Transverse colon (tissue), 4 donors: ENCODE measurements around the gene SELENOO.

Experiments
- CTCF ChIP-seq, 5 experiments: fragments of 200-600 bp in 3 of 5; fragments of 450-650 bp in 2 of 5; sonication (generic) in 3 of 5; IDR thresholded peaks; 1 replicate in 2 of 5; 2 replicates in 3 of 5; pipeline ENCODE4 v1.5.1; 2016 to 2017; ENCODE audit warnings: antibody characterized with exemption in 5 of 5, inconsistent platforms in 3 of 5, mild to moderate bottlenecking in 2 of 5, moderate library complexity in 1 of 5
- POLR2A ChIP-seq: fragments of 450-650 bp; IDR thresholded peaks from one replicate; pipeline ENCODE4 v1.6.1; 2016; ENCODE audit warnings: antibody characterized with exemption, mild to moderate bottlenecking, moderate library complexity
- POLR2AphosphoS5 ChIP-seq, 3 donors: sonication (generic); formaldehyde crosslinking; IDR thresholded peaks; one replicate each; pipeline ENCODE4 v1.6.1; 2016; ENCODE audit warnings: antibody characterized with exemption in 3 of 3

GRCh38 chr22:50169774-50170341 is 31.0 kb upstream of the SELENOO start:
- TF ChIP-seq CTCF (IDR thresholded peaks at IDR 0.05), result no peak
- no peak for TF ChIP-seq POLR2A
- TF ChIP-seq POLR2AphosphoS5 (IDR thresholded peaks at IDR 0.05), result no peak
